ENCODE data around the gene RNF212B. TPM values are rescaled to one million over a fixed set of nuclear protein-coding genes. Genes with fewer than 3 reads are reported as not detected.

The RNF212B gene
- total RNA-seq, 4 donors from 2014 or later: 0.33 TPM; not detected in 3

DNA sequence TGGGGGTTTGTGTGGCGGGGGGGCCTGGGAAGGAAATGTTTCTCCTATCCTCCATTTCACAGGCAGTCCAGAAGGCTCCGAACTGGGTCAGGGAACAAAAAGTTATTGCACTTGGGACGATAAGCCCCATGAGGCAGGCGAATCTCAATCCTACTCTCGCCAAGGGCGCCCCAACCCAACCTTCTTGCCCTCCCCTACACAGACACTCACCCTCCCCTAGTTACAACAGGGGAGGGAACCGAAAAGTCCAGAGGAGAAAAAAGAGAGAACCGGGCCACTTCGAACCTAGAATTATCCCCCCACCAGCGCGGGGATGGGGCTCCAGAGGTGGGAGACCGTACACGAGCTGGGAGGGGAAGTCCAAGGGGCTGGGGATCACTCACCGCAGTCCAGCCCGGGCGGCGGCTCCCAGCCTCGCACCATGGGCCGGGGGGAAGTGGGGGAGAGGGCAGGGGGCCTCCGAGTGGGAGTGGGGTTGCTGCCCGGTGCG, 47.8 kb downstream of the RNF212B start:
- no peak for DNase-seq (ENCODE audit: extremely low spot score)
- Histone ChIP-seq H3K36me3 (no peaks in the 10 kb centered on the region), H3K9me3 (no peaks in the 10 kb centered on the region), H3K27me3 (no peaks in the 10 kb centered on the region), H3K4me3 (peak overlapping the region; percentile 71 to 99 (median 86)), H3K27ac (replicated peaks in 1 of 4) (peak overlapping the region; percentile 91 to 99 (median 94)), H3K4me1 (peaks cover 22 to 31% (median 26%) of the 10 kb centered on the region in 4 donors)
- TF ChIP-seq, protein P1, sequence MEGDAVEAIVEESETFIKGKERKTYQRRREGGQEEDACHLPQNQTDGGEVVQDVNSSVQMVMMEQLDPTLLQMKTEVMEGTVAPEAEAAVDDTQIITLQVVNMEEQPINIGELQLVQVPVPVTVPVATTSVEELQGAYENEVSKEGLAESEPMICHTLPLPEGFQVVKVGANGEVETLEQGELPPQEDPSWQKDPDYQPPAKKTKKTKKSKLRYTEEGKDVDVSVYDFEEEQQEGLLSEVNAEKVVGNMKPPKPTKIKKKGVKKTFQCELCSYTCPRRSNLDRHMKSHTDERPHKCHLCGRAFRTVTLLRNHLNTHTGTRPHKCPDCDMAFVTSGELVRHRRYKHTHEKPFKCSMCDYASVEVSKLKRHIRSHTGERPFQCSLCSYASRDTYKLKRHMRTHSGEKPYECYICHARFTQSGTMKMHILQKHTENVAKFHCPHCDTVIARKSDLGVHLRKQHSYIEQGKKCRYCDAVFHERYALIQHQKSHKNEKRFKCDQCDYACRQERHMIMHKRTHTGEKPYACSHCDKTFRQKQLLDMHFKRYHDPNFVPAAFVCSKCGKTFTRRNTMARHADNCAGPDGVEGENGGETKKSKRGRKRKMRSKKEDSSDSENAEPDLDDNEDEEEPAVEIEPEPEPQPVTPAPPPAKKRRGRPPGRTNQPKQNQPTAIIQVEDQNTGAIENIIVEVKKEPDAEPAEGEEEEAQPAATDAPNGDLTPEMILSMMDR (IDR thresholded peaks at IDR 0.05): no peak
- intact Hi-C loops (cut with DNase I): no loop called here
- 1% methylated on average over 14 of the region's 22 CpGs for WGBS

DNA sequence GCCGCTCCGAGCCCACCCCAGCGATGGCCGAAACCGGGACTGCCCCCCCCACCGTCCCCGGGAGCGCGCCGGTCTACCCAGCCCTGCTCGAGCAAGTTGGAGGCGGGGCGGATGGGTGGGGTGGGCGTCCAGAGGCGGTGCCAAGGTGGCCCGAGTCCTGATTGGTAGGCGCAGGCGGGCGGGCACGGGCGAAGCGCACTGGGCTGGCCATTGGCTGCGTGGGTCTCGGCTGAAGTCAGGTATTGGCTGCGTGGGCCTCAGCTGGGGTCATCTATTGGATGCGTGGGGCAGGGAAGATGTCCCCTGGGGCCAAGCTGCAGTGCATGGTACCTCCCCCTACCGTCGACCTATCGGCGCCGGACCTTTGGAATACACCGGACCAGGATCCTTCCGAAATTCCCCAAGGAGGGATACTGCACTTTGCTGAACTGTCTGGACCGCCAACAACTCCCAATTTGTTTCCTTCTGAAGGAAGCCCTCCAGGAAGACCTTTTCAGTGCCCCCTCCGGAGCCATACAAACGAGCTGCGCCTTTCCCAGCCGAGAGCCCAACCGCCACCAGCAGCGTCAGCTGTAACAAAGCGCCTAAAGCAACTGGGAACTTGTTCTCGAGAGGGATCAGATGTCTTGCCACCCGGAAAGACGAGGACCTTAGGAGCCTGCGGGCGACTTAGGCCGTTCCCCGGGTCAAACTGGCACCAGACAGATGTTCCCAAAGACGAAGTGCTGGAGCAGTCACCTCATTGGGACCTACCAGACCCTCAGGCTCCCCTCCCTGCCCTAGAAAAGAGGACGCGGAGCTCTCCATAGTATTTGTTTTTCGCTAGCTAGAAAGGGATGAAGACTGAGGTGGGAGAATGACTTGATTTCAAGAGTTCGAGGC, 48.5 kb downstream of the RNF212B start, which contains the start of gene HOMEZ:
TSS of gene HOMEZ (minus strand) at position 113 of the 882 bp plus-strand sequence. CDS start 180 bp downstream, outside the sequence.
- 1% methylated on average over 36 of the region's 53 CpGs for WGBS
- DNase-seq (ENCODE audit: extremely low spot score): peak; percentile 100
- Histone ChIP-seq H3K9me3 (no peaks in the 10 kb centered on the region), H3K27ac (replicated peaks in 1 of 4) (peak within 1 kb of the TSS; percentile 91 to 99 (median 94)), H3K36me3 (no peaks in the 10 kb centered on the region), H3K4me3 (peak within 1 kb of the TSS; percentile 71 to 99 (median 86)), H3K27me3 (no peaks in the 10 kb centered on the region), H3K4me1 (peaks cover 22 to 31% (median 26%) of the 10 kb centered on the region in 4 donors)
- intact Hi-C loops (cut with DNase I): no loop called here
- TF ChIP-seq EP300 (IDR thresholded peaks at IDR 0.05) (no peak), POLR2AphosphoS5 (IDR thresholded peaks at IDR 0.05) (peak; percentile 89 to 93), POLR2A (IDR thresholded peaks at IDR 0.05; ENCODE audit: low read depth) (peak; percentile 46)
- TF ChIP-seq, protein P1 (IDR thresholded peaks at IDR 0.05): peak in 1 of 3 experiments; percentile 28

DNA sequence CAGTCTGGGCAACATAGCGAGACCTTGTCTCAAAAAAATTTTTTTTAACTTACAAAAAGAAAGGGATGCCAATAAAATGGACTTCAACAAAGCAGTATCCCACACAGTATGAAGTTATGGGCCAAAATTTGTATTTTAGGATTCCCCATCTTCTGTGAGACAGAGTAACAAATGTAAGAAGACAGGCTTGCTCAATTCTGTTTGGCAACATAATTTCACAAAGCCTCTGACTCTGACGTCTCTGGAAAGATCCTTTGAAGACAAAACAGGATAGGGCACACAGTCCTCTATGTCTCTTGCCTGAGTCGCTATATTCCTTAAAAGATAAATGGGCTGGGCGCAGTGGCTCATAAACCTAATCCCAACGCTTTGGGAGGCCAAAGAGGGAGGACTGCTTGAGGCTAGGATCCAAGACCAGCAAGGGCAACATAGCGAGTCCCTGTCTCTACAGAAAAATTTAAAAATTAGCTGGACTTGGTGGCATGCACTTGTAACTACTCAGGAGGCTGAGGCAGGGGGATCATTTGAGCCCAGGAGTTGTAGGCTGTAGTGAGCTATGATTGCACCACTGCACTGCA, 49.3 kb downstream of the RNF212B start:
- 52% methylated on average over 6 of the region's 6 CpGs for WGBS
- Histone ChIP-seq H3K4me3 (peak overlapping the region; percentile 71 to 99 (median 86)), H3K4me1 (peaks cover 22 to 31% (median 26%) of the 10 kb centered on the region in 4 donors), H3K36me3 (no peaks in the 10 kb centered on the region), H3K27ac (replicated peaks in 1 of 4) (peak overlapping the region; percentile 91 to 99 (median 94)), H3K27me3 (no peaks in the 10 kb centered on the region), H3K9me3 (no peaks in the 10 kb centered on the region)
- intact Hi-C loops (cut with DNase I): no loop called here
- no peak for TF ChIP-seq POLR2A (IDR thresholded peaks at IDR 0.05; ENCODE audit: low read depth)
- no peak for DNase-seq (ENCODE audit: extremely low spot score)

DNA sequence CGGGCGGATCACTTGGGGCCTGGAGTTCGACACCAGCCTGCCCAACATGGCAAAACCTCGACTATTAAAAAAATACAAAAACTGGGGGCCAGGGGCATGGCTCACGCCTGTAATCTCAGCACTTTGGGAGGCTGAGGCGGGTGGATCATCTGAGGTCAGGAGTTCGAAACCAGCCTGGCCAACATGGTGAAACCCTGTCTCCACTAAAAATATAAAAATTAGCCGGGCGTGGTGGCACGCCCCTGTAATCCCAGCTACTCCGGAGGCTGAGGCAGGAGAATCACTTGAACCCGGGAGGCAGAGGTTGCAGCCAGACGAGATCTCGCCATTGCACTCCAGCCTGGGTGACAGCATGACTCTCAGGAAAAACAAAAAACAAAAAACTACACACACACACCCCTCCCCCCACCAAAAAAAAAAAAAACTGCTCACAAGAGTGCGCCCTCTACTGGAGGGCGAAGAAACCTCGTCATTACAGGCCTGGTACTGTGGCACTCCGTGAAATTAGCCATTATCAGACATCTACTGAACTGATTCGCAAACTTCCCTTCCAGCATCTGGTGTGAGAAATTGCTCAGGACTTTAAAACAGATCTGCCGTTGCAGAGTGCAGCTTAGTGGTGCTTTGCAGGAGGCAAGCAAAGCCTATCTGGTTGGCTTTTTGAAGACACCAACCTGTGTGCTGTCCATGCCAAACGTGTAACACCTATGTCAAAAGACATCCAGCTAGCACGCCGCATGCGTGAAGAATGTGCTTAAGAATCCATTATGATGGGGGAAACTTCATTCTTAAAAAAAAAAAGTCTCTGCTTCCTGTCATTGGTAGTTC, 57.2 kb downstream of the RNF212B start:
- Histone ChIP-seq H3K36me3 (peaks cover 0 to 23% (median 7%) of the 10 kb centered on the region in 4 donors), H3K9me3 (no peaks in the 10 kb centered on the region), H3K27me3 (peaks cover 0 to 9% (median 0%) of the 10 kb centered on the region in 4 donors), H3K4me1 (peaks cover 18 to 30% (median 25%) of the 10 kb centered on the region in 4 donors), H3K27ac (replicated peaks in 1 of 4) (peak overlapping the region in 1 of 4 donors; percentile 32), H3K4me3 (peak overlapping the region in 1 of 4 donors; percentile 24)
- DNase-seq (ENCODE audit: extremely low spot score): no peak
- WGBS: 29% methylated on average over 24 of the region's 24 CpGs
- TF ChIP-seq POLR2A (IDR thresholded peaks at IDR 0.05; ENCODE audit: low read depth): no peak
- TF ChIP-seq, protein P1 (IDR thresholded peaks at IDR 0.05): peak; percentile 66 to 86 (median 76)
- peak in 1 of 2 donors; percentile 30 for TF ChIP-seq POLR2AphosphoS5 (IDR thresholded peaks at IDR 0.05)
- TF ChIP-seq EP300 (IDR thresholded peaks at IDR 0.05): no peak
- intact Hi-C loops (cut with DNase I): no loop called here

Data from esophagus muscularis mucosa (tissue), 4 donors.